Lung (tissue), 12 donors: Measurements from ENCODE around the gene RASSF1. TPM values are rescaled to one million over a fixed set of nuclear protein-coding genes. Genes with fewer than 3 reads are reported as not detected.

Experiments
- ATAC-seq: fragments of 200-7000 bp; cut with Tn5 transposase; one replicate; pipeline ENCODE4 v1.9.1; 2020; ENCODE audit warnings: moderate number of reproducible peaks; ENCODE audit not compliant: insufficient read depth, low FRiP score
- DNase-seq, 3 donors: peaks; one replicate each; pipeline ENCODE4 v3.0.0-alpha.2; 2013 to 2017
- H3K27ac ChIP-seq, 2 donors: one replicate each; pipeline ENCODE4 v1.5.1; 2013; ENCODE audit warnings: mild to moderate bottlenecking in 2 of 2, moderate library complexity in 2 of 2, control low read depth in 1 of 2, inconsistent platforms in 1 of 2, low read depth in 1 of 2, low read length in 1 of 2
- H3K27me3 ChIP-seq, 3 donors: one replicate each; pipeline ENCODE4 v1.5.1; 2013; ENCODE audit warnings: low read length in 2 of 3; ENCODE audit not compliant: control insufficient read depth in 3 of 3, insufficient read depth in 3 of 3
- H3K36me3 ChIP-seq, 4 donors: one replicate each; pipeline ENCODE4 v1.5.1; 2013; ENCODE audit warnings: low read length in 4 of 4, mild to moderate bottlenecking in 1 of 4, moderate library complexity in 1 of 4; ENCODE audit not compliant: control insufficient read depth in 4 of 4, insufficient read depth in 4 of 4
- H3K4me1 ChIP-seq, 5 donors: one replicate each; pipeline ENCODE4 v1.5.1; 2013; ENCODE audit warnings: low read length in 5 of 5, mild to moderate bottlenecking in 2 of 5, moderate library complexity in 1 of 5; ENCODE audit not compliant: control insufficient read depth in 5 of 5, insufficient read depth in 5 of 5
- H3K4me3 ChIP-seq: one replicate; pipeline ENCODE4 v1.5.1; 2013; ENCODE audit warnings: mild to moderate bottlenecking, control low read depth, moderate library complexity
- H3K9ac ChIP-seq, 2 donors: one replicate each; pipeline ENCODE4 v1.5.1; 2013; ENCODE audit warnings: low read length in 2 of 2, control low read depth in 1 of 2; ENCODE audit not compliant: insufficient read depth in 1 of 2
- H3K9me3 ChIP-seq, 4 donors: one replicate each; pipeline ENCODE4 v1.5.1; 2013; ENCODE audit warnings: low read length in 3 of 4, mild to moderate bottlenecking in 1 of 4, moderate library complexity in 1 of 4; ENCODE audit not compliant: control insufficient read depth in 4 of 4, insufficient read depth in 3 of 4
- CTCF ChIP-seq: IDR thresholded peaks from 2 replicates; pipeline ENCODE4 v1.5.1; 2012; ENCODE audit warnings: mild to moderate bottlenecking; ENCODE audit errors: control extremely low read depth, extremely low read depth
- WGBS, 2 donors: extraction: QIAGEN DNeasy Blood & Tissue Kit; methylation state at CpG; one replicate each; pipeline ENCODE4 v1.1.7; 2013; 5-methylcytosine and 5-hydroxymethylcytosine counted together
- polyA plus RNA-seq, 2 donors: library from polyadenylated mRNA; stranded (reverse); fragments of 200-250 nt; gene quantifications; one replicate each; pipeline ENCODE4 v1.2.1, GENCODE V29; 2013
- total RNA-seq, 2 donors: library from RNA; depleted of rRNA in 1 of 2; stranded (reverse); fragments of >200 nt in 1 of 2; gene quantifications; one replicate each; pipeline ENCODE4 v1.2.1, GENCODE V29; 2014 to 2021
- donor health status: control.
- donor health status: control.
- donor health status: Bipolar disorder and iron deficiency.
- donor health status: healthy.
- donor health status: DM: yes; HTN: yes; CAD: no.

Gene RASSF1
- total and polyA plus RNA-seq, 4 donors = 36.3 to 59.0 (median 42.0) TPM

- peaks cover 0 to 26% (median 16%) of the 10 kb centered on the region in 4 donors for H3K36me3 ChIP-seq
- H3K9me3 ChIP-seq = no peaks in the 10 kb centered on the region
- H3K4me3 ChIP-seq = peak overlapping the region; percentile 89
- 0 to 1% methylated on average over 33 to 45 of the region's 45 CpGs for WGBS, 2 donors
- DNase-seq = peak; percentile 88 to 92 (median 89)
- peak; percentile 58 for ATAC-seq
- H3K9ac ChIP-seq = peak overlapping the region; percentile 59 to 90
- peak overlapping the region; percentile 89 to 94 for H3K27ac ChIP-seq
- H3K27me3 ChIP-seq = no peaks in the 10 kb centered on the region
- TF ChIP-seq CTCF = no peak
- H3K4me1 ChIP-seq = peaks cover 0 to 52% (median 13%) of the 10 kb centered on the region in 5 donors
Measured at GRCh38 chr3:50320853-50321335, 19.7 kb downstream of the RASSF1 start.

- Histone ChIP-seq H3K9me3 (no peaks in the 10 kb centered on the region), H3K36me3 (peaks cover 0 to 21% (median 16%) of the 10 kb centered on the region in 4 donors), H3K4me3 (peak overlapping the region; percentile 89), H3K27ac (peak overlapping the region in 1 of 2 donors; percentile 94), H3K27me3 (no peaks in the 10 kb centered on the region), H3K4me1 (peaks cover 0 to 52% (median 13%) of the 10 kb centered on the region in 5 donors), H3K9ac (peak overlapping the region; percentile 59 to 90)
- DNase-seq = no peak
- no peak for TF ChIP-seq CTCF
- ATAC-seq = no peak
- 64 to 84% methylated on average over 29 of the region's 29 CpGs for WGBS, 2 donors
Measured at GRCh38 chr3:50319894-50320625, 20.6 kb downstream of the RASSF1 start.

DNA sequence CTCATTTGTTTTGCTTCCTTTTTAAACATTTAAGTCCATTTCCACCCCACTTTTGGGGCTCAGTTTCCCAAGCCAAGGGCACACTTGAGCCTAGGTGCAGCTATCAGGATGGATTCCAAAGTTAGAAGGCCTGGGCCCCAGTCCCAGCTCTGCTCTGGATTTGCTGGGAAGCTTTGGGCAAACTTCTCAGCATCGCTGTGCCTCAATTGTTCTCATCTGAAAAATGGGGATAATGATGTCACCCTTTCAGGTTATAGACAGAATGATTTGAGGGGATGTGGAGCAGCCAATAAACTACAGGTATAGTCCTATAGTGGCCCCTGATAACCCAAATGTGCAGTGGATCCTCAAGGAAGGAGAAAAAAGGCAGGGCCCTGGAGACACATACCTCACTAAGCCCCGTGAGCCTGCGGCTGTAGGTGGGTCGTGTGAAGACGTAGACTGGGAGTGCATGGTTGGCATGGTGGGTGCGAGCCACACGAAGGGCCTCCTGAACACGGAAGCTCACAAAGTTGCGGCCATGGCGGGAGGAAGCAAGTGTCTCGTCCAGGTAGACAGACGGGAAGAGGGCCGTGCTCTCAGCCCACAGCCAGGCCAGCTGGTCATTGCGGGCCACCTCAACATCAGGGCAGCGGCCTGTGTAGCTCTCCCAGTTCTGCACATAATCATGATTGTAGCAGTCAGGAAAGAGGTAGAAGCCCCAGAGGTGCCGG is 21.3 kb downstream of the RASSF1 start:
- H3K9ac ChIP-seq = peak overlapping the region in 1 of 2 donors; percentile 34
- H3K27ac ChIP-seq = peak overlapping the region in 1 of 2 donors; percentile 77

More for the DNA sequence above, 21.3 kb downstream of the RASSF1 start:
- TF ChIP-seq CTCF = no peak
- Histone ChIP-seq H3K36me3 (peaks cover 0 to 21% (median 16%) of the 10 kb centered on the region in 4 donors), H3K27me3 (no peaks in the 10 kb centered on the region), H3K4me1 (peaks cover 0 to 52% (median 13%) of the 10 kb centered on the region in 5 donors), H3K4me3 (peak overlapping the region; percentile 89), H3K9me3 (no peaks in the 10 kb centered on the region)
- ATAC-seq = no peak
- no peak for DNase-seq
- 71 to 92% methylated on average over 16 of the region's 16 CpGs for WGBS, 2 donors
